Osteoblast (primary cell): ENCODE results near the gene RIC1. TPM values are rescaled to one million over a fixed set of nuclear protein-coding genes. Genes with fewer than 3 reads are reported as not detected.
"Not testable (repeated sequence)": the region's sequence is repeated elsewhere in the genome, so short reads cannot be mapped to it uniquely, and the experiment has no call there.

Experiments
- DNase-seq: peaks from one replicate; pipeline ENCODE4 v3.0.0; 2011; ENCODE audit warnings: low spot score, mixed read lengths; ENCODE audit not compliant: insufficient read length; ENCODE audit errors: missing footprints
- H2AFZ ChIP-seq: 2 replicates; pipeline ENCODE4 v1.6.0; 2011; ENCODE audit warnings: mild to moderate bottlenecking, low read length
- H3K27ac ChIP-seq: 2 replicates; pipeline ENCODE4 v1.5.1; 2011; ENCODE audit warnings: mild to moderate bottlenecking, low read depth, low read length, moderate library complexity
- H3K27me3 ChIP-seq: 2 replicates; pipeline ENCODE4 v1.6.0; 2012; ENCODE audit warnings: mild to moderate bottlenecking, control low read depth, inconsistent platforms, low read length, moderate library complexity; ENCODE audit not compliant: insufficient read depth
- H3K36me3 ChIP-seq: 2 replicates; pipeline ENCODE4 v1.5.1; 2011; ENCODE audit warnings: mild to moderate bottlenecking, low read length, control low read depth, moderate library complexity; ENCODE audit not compliant: insufficient read depth
- H3K4me1 ChIP-seq: 2 replicates; pipeline ENCODE4 v1.5.1; 2011; ENCODE audit warnings: mild to moderate bottlenecking, low read length, control low read depth, moderate library complexity; ENCODE audit not compliant: insufficient read depth
- H3K4me2 ChIP-seq: 2 replicates; pipeline ENCODE4 v1.6.0; 2011; ENCODE audit warnings: mild to moderate bottlenecking, low read length; ENCODE audit not compliant: insufficient read depth
- H3K4me3 ChIP-seq: fragments of 200-600 bp; sonication (generic); 3 replicates; pipeline ENCODE4 v1.5.1; 2012; ENCODE audit warnings: mild to moderate bottlenecking, low read length, inconsistent platforms; ENCODE audit not compliant: insufficient read depth
- H3K79me2 ChIP-seq: 2 replicates; pipeline ENCODE4 v1.6.0; 2012; ENCODE audit warnings: mild to moderate bottlenecking, low read length, control low read depth, inconsistent platforms; ENCODE audit not compliant: insufficient read depth
- H3K9me3 ChIP-seq: 2 replicates; pipeline ENCODE4 v1.5.1; 2011; ENCODE audit warnings: low read depth, low read length, control low read depth
- H4K20me1 ChIP-seq: 2 replicates; pipeline ENCODE4 v1.6.0; 2012; ENCODE audit warnings: mild to moderate bottlenecking, low read length, control low read depth; ENCODE audit not compliant: insufficient read depth
- CTCF ChIP-seq: IDR thresholded peaks from 2 replicates; pipeline ENCODE4 v1.5.1; 2011; ENCODE audit warnings: mild to moderate bottlenecking, low read depth, low read length, moderate library complexity; ENCODE audit errors: extremely low read depth
- total RNA-seq: library from RNA; depleted of rRNA; stranded (reverse); fragments of >200 nt; gene quantifications from 2 replicates; pipeline ENCODE4 v1.2.3, GENCODE V29; 2012

Gene RIC1
- total RNA-seq, 1 donor = 51.4 TPM

GRCh38 chr9:5665059-5665458, 36.2 kb downstream of the RIC1 start:
- Histone ChIP-seq H3K27ac (no peak overlapping the region), H4K20me1 (peaks cover 35% of the 10 kb centered on the region)
- TF ChIP-seq CTCF = no peak

DNA sequence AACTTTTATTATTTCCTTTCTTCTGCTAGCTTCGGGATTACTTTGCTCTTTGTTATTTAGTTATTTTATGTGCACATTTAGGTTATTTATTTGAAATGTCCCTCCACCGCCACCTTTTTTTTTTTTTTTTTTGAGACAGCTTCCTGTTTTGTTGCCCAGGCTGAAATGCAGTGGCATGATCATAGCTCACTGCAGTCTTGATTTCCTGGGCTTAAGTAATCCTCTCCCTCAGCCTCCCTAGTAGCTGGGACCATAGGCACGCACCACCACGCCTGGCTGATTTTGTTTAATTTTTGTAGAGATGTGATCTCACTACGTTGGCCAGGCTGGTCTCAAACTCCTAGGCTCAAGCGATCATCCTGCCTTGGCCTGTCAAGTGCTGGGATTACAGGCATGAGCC, 38.5 kb downstream of the RIC1 start:
- H4K20me1 ChIP-seq = peaks cover 40% of the 10 kb centered on the region
- H3K79me2 ChIP-seq = peaks cover 96% of the 10 kb centered on the region
- no peaks in the 10 kb centered on the region for H3K9me3 ChIP-seq
- H3K27me3 ChIP-seq = no peaks in the 10 kb centered on the region
- H3K27ac ChIP-seq = no peak overlapping the region
- DNase-seq = no peak
- H2AFZ ChIP-seq = no peak overlapping the region
- peaks cover 5% of the 10 kb centered on the region for H3K36me3 ChIP-seq
- no peaks in the 10 kb centered on the region for H3K4me1 ChIP-seq
- H3K4me2 ChIP-seq = no peak overlapping the region
- no peak for TF ChIP-seq CTCF
- no peak overlapping the region for H3K4me3 ChIP-seq

More at GRCh38 chr9:5665059-5665458, 36.2 kb downstream of the RIC1 start:
- Histone ChIP-seq H3K79me2 (peaks cover 99% of the 10 kb centered on the region), H3K4me1 (no peaks in the 10 kb centered on the region), H2AFZ (no peak overlapping the region), H3K4me2 (no peak overlapping the region), H3K27me3 (no peaks in the 10 kb centered on the region), H3K36me3 (peaks cover 5% of the 10 kb centered on the region), H3K9me3 (no peaks in the 10 kb centered on the region), H3K4me3 (no peak overlapping the region)
- no peak for DNase-seq

- TF ChIP-seq CTCF = no peak
- no peak overlapping the region for H3K4me3 ChIP-seq
- H3K27ac ChIP-seq = no peak overlapping the region
- H2AFZ ChIP-seq = no peak overlapping the region
- H3K4me2 ChIP-seq = no peak overlapping the region
- no peaks in the 10 kb centered on the region for H3K27me3 ChIP-seq
- no peak for DNase-seq
- H3K9me3 ChIP-seq = no peaks in the 10 kb centered on the region
- no peaks in the 10 kb centered on the region for H3K4me1 ChIP-seq
- H3K79me2 ChIP-seq = peaks cover 85% of the 10 kb centered on the region
- H3K36me3 ChIP-seq = peaks cover 5% of the 10 kb centered on the region
- peaks cover 34% of the 10 kb centered on the region for H4K20me1 ChIP-seq
Observed at GRCh38 chr9:5670079-5670478, 41.2 kb downstream of the RIC1 start.

- Histone ChIP-seq H3K4me3 (no peak overlapping the region), H4K20me1 (peaks cover 25% of the 10 kb centered on the region), H3K4me2 (no peak overlapping the region), H3K4me1 (no peaks in the 10 kb centered on the region), H2AFZ (no peak overlapping the region), H3K36me3 (no peaks in the 10 kb centered on the region), H3K27me3 (no peaks in the 10 kb centered on the region), H3K79me2 (peaks cover 77% of the 10 kb centered on the region), H3K9me3 (no peaks in the 10 kb centered on the region), H3K27ac (no peak overlapping the region)
- no peak for TF ChIP-seq CTCF
- no peak for DNase-seq
Observed at GRCh38 chr9:5671711-5672353, 42.9 kb downstream of the RIC1 start.

- not testable (repeated sequence) for H2AFZ ChIP-seq, H3K4me2 ChIP-seq, H3K4me3 ChIP-seq, H3K27me3 ChIP-seq, H3K9me3 ChIP-seq, H3K27ac ChIP-seq, DNase-seq, H3K36me3 ChIP-seq, H3K4me1 ChIP-seq
- Histone ChIP-seq H3K79me2 (peaks cover 51% of the 10 kb centered on the region), H4K20me1 (peaks cover 16% of the 10 kb centered on the region)
Observed at GRCh38 chr9:5675046-5675445, 46.1 kb downstream of the RIC1 start.

DNA sequence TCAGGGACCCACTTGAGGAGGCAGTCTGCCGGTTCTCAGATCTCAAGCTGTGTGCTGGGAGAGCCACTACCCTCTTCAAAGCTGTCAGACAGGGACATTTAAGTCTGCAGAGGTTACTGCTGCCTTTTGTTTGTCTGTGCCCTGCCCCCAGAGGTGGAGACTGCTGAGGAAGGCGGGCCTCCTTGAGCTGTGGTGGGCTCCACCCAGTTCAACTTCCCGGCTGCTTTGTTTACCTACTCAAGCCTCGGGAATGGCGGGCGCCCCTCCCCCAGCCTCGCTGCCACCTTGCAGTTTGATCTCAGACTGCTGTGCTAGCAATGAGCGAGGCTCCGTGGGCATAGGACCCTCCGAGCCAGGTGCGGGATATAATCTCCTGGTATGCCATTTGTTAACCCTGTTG, 54.7 kb downstream of the RIC1 start:
- not testable (repeated sequence) for H2AFZ ChIP-seq, H3K4me3 ChIP-seq, H3K27me3 ChIP-seq, H3K36me3 ChIP-seq, H3K4me2 ChIP-seq, H3K27ac ChIP-seq, H4K20me1 ChIP-seq, H3K4me1 ChIP-seq, DNase-seq, H3K9me3 ChIP-seq
- peaks cover 23% of the 10 kb centered on the region for H3K79me2 ChIP-seq
